HG03439 (cell line): Measurements from ENCODE around the gene SSX2.
"Not testable (repeated sequence)": the region's sequence is repeated elsewhere in the genome, so short reads cannot be mapped to it uniquely, and the experiment has no call there.

Source experiments
- ATAC-seq: cut with Tn5 transposase; IDR thresholded peaks from one replicate; pipeline ENCODE4 v1.9.1; 2021; ENCODE audit warnings: mild to moderate bottlenecking, moderate library complexity; ENCODE audit not compliant: unreplicated experiment

The SSX2 gene, protein sequence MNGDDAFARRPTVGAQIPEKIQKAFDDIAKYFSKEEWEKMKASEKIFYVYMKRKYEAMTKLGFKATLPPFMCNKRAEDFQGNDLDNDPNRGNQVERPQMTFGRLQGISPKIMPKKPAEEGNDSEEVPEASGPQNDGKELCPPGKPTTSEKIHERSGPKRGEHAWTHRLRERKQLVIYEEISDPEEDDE

DNA sequence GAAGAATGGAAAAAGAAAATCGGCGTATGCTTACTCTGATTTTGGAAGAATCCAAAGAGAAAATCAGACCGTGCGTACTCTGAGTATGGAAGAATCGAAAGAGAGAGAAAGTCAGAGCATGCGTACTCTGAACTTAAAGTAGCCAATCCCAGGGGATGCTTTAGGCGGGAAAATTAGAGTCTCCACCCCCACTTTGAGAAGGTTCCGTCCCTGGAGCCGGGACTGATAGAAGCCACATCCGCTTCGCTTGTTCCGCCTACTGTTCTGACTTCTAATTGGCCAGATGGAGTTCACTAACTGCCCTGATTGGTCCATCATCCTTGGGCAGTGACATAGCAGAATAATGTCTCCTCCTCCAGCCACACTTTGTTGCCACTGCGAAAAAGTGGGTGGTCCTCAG, at the start of gene SSX2:
SSX2 (minus strand) TSS at position 101 of the 400 bp plus-strand sequence. CDS start 1,429 bp downstream, outside the sequence.
- not testable (repeated sequence) for ATAC-seq

- not testable (repeated sequence) for ATAC-seq
These were observed 44.0 kb upstream of the SSX2 start, which contains the start of gene SSX2B for GRCh38 chrX:52750952-52751351. SSX2B (plus strand) TSS chrX:52751252; CDS start chrX:52752681, 1,429 bp downstream.

- ATAC-seq: not testable (repeated sequence)
These were observed 14.9 kb downstream of the SSX2 start for GRCh38 chrX:52692034-52692433.

DNA sequence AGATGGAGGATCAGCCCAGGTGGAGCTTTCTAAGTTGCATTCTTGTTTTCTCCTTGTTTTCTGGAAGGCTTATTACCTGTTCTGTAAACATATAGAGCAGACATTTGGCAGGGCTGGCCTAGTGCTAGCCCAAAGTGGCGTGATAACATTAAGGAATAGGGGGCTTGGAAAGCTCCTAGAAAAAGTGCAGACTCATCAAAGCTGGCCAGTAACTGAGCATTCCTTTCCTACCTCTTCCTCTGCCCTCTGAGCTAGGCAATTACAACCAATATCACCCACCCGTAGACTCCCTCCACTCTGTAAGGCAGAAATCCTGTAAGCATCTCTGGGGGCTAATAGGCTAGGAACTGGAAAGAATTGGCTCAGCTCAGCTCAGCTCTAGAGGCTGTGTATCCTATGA, 44.8 kb downstream of the SSX2 start:
- not testable (repeated sequence) for ATAC-seq

DNA sequence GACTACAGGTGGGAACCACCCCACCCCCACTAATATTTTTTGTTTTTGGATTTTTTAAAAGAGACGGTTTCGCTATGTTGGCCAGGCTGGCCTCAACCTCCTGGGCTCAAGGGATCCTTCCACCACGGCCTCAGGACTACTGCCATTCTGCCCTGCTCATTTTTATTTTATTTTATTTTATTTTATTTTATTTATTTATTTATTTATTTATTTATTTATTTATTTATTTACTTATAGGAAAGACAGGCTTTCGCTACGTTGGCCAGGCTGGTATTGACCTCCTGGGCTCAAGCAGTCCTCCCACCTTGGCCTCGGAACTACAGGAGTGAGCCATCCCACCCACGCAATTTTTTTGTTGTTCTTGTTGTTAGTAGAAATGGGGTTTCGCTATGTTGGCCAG, 51.5 kb downstream of the SSX2 start:
- not testable (repeated sequence) for ATAC-seq

DNA sequence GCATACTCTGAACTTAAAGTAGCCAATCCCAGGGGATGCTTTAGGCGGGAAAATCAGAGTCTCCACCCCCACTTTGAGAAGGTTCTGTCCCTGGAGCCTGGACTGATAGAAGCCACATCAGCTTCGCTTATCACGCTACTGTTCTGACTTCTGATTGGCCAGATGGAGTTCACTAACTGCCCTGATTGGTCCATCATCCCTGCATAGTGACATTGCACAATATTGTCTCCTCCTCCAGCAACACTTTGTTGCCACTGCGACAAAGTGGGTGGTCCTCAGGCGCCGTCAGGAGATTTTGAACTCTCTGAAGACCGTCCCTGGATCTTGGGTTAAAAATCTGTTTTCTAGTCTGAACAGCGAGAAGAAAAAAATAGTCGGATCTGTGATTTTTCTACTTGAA, 52.2 kb downstream of the SSX2 start, which contains the start of gene SSX7:
SSX7 (minus strand) TSS at position 101 of the 400 bp plus-strand sequence. CDS start 1,428 bp downstream, outside the sequence.
- not testable (repeated sequence) for ATAC-seq

- not testable (repeated sequence) for ATAC-seq
These were observed 56.3 kb downstream of the SSX2 start for GRCh38 chrX:52650676-52651075.

- not testable (repeated sequence) for ATAC-seq
These were observed 58.0 kb downstream of the SSX2 start for GRCh38 chrX:52648956-52649355.
